Vagina (tissue), 2 donors: ENCODE data around the gene TMC8. TPM values are rescaled to one million over a fixed set of nuclear protein-coding genes. Genes with fewer than 3 reads are reported as not detected.
"Not testable (repeated sequence)": the region's sequence is repeated elsewhere in the genome, so short reads cannot be mapped to it uniquely, and the experiment has no call there.

Experiments used
- DNase-seq, 2 donors: peaks; one replicate each; pipeline ENCODE4 v3.0.0-alpha.2; 2017; ENCODE audit errors: extremely low spot score in 2 of 2
- H3K27ac ChIP-seq: fragments of 200-600 bp; sonication (generic); one replicate; pipeline ENCODE4 v1.5.1; 2019
- H3K27me3 ChIP-seq: fragments of 200-600 bp; sonication (generic); one replicate; pipeline ENCODE4 v1.5.1; 2019
- H3K36me3 ChIP-seq, 2 donors: fragments of 200-600 bp; sonication (generic); one replicate each; pipeline ENCODE4 v1.5.1; 2017 to 2019
- H3K4me1 ChIP-seq: fragments of 200-600 bp; sonication (generic); one replicate; pipeline ENCODE4 v1.5.1; 2019
- H3K4me3 ChIP-seq, 2 donors: fragments of 200-600 bp; sonication (generic); 1 replicate in 1 of 2; 2 replicates in 1 of 2; pipeline ENCODE4 v1.5.1; 2016 to 2019
- H3K9me3 ChIP-seq: fragments of 200-600 bp; sonication (generic); one replicate; pipeline ENCODE4 v1.5.1; 2019
- CTCF ChIP-seq, 3 experiments: fragments of 450-650 bp in 2 of 3; fragments of 200-600 bp in 1 of 3; sonication (generic) in 1 of 3; IDR thresholded peaks; one replicate each; pipeline ENCODE4 v1.5.1; 2017 to 2019; ENCODE audit warnings: antibody characterized with exemption in 3 of 3, mild to moderate bottlenecking in 2 of 3, moderate library complexity in 2 of 3
- POLR2A ChIP-seq, 2 donors: fragments of 450-650 bp; IDR thresholded peaks; one replicate each; pipeline ENCODE4 v1.6.1; 2017; ENCODE audit warnings: antibody characterized with exemption in 2 of 2, mild to moderate bottlenecking in 2 of 2, moderate library complexity in 2 of 2
- POLR2AphosphoS5 ChIP-seq, 2 donors: sonication (generic); formaldehyde crosslinking; IDR thresholded peaks; one replicate each; pipeline ENCODE4 v1.9.0; 2017; ENCODE audit warnings: antibody characterized with exemption in 2 of 2, mild to moderate bottlenecking in 2 of 2, low read depth in 1 of 2; ENCODE audit not compliant: insufficient read depth in 1 of 2
- intact Hi-C: fragments of 100-400 bp; cut with DNase I; formaldehyde crosslinking; loops from one replicate; pipeline ENCODE4 v1.15.1; 2023
- total RNA-seq: library from RNA; depleted of rRNA; stranded (reverse); fragments of >200 nt; gene quantifications from one replicate; pipeline ENCODE4 v1.2.3, GENCODE V29; 2016

The TMC8 gene
- total RNA-seq, 1 donor from 2014 or later: 24.6 TPM

DNA sequence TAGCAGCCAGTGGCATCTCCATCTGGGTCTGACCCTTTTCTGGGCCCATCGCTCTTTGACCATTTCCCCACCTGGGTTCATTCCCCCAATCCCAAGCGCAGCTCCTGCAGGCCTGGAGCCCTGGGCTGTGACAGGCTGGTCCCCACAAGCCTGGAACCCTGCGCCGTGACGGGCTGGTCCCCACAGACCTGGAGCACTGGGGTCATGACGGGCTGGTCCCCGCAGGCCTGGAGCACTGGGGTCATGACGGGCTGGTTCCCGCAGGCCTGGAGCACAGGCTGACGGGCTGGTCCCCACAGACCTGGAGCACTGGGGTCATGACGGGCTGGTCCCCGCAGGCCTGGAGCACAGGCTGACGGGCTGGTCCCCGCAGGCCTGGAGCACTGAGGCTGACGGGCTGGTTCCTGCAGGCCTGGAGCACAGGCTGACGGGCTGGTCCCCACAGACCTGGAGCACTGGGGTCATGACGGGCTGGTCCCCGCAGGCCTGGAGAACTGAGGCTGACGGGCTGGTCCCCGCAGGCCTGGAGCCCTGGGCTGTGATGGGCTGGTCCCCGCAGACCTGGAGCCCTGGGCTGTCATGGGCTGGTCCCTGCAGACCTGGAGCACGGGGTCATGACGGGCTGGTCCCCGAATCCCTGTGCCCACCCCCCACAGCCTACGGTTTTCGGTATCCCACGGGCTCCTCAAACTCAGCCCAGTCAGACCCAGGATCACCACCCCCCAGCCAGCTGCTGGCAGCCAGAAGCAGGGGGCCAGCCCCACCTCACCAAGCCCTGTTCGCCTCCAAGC is 18.6 kb upstream of the TMC8 start:
- no peak overlapping the region for H3K4me3 ChIP-seq
- H3K27me3 ChIP-seq: no peaks in the 10 kb centered on the region
- H3K9me3 ChIP-seq: no peaks in the 10 kb centered on the region
- peaks cover 20% of the 10 kb centered on the region for H3K4me1 ChIP-seq
- TF ChIP-seq POLR2A (IDR thresholded peaks at IDR 0.05) (no peak), CTCF (IDR thresholded peaks at IDR 0.05) (no peak), POLR2AphosphoS5 (IDR thresholded peaks at IDR 0.05; ENCODE audit: insufficient read depth in 1 of 2, low read depth in 1 of 2) (no peak)
- intact Hi-C loops: loop anchor here (5.0 kb wide), 2 partner anchors 65 to 140 kb away; no protein-coding TSS in a partner anchor
- no peak for DNase-seq
- no peak overlapping the region for H3K27ac ChIP-seq
- no peaks in the 10 kb centered on the region for H3K36me3 ChIP-seq

- Histone ChIP-seq H3K4me1 (peaks cover 27% of the 10 kb centered on the region), H3K4me3 (no peak overlapping the region), H3K36me3 (no peaks in the 10 kb centered on the region), H3K27ac (no peak overlapping the region), H3K27me3 (no peaks in the 10 kb centered on the region), H3K9me3 (no peaks in the 10 kb centered on the region)
- peak in 1 of 2 donors; percentile 40 for TF ChIP-seq POLR2AphosphoS5 (IDR thresholded peaks at IDR 0.05; ENCODE audit: insufficient read depth in 1 of 2, low read depth in 1 of 2)
- TF ChIP-seq POLR2A (IDR thresholded peaks at IDR 0.05): no peak
- peak; percentile 96 to 99 (median 99) for TF ChIP-seq CTCF (IDR thresholded peaks at IDR 0.05)
- intact Hi-C loops: loop anchor here (5.0 kb wide), 2 partner anchors 65 to 140 kb away; no protein-coding TSS in a partner anchor
- no peak for DNase-seq
Measured at GRCh38 chr17:78112518-78113471, 17.8 kb upstream of the TMC8 start.

DNA sequence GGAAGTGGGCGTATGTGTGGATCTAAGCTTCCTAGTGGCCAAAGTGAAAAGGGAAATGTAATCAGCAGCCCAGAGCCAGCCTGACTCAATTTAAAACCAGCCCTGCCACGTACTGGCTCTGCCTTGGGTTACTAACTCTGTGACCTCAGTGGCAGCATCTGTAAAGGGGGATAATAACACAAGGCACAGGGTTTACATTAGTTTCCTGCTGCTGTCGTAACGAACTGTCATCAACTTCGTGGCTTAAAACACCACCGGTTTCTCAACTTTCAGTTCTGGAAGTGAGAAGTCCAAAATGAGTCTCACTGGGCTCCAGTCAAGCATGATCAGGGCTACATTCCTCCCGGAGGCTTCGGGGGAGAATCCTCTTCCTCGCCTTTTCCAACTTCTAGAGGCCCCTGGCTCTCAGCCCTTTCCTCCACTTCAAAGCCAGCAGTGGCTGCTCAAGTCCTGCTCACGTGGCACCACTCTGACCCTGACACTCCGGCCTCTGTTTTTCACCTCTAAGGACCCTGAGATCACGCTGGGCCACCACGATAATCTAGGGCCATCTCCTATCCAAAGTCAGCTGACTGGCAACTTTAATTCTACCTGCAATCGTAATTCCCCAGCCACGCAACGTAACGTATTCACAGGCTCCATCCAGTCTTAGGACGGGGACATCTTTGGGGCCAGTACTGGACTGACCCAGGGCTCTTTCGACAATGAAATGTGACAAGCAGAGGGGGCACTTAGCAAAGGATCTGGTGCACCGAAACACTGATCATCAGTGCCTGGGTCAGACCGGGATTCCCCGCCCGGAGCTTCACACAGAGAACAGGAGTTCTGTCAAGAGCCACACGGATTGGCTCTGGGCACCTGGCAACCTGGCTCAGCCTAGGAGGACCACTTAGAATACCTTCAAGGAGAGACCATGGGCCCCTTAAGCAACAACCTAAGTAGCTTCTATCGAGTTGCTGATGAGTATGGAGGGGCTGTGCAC is 16.5 kb upstream of the TMC8 start:
- Histone ChIP-seq H3K36me3 (no peaks in the 10 kb centered on the region), H3K4me1 (peaks cover 29% of the 10 kb centered on the region), H3K9me3 (no peaks in the 10 kb centered on the region), H3K27ac (no peak overlapping the region), H3K4me3 (no peak overlapping the region), H3K27me3 (no peaks in the 10 kb centered on the region)
- intact Hi-C loops: loop anchor here (5.0 kb wide), 2 partner anchors 63 to 138 kb away; no protein-coding TSS in a partner anchor
- DNase-seq: no peak
- TF ChIP-seq POLR2A (IDR thresholded peaks at IDR 0.05): no peak
- no peak for TF ChIP-seq CTCF (IDR thresholded peaks at IDR 0.05)
- TF ChIP-seq POLR2AphosphoS5 (IDR thresholded peaks at IDR 0.05; ENCODE audit: insufficient read depth in 1 of 2, low read depth in 1 of 2): no peak

GRCh38 chr17:78114831-78115723 is 15.5 kb upstream of the TMC8 start:
- Histone ChIP-seq H3K27ac (no peak overlapping the region), H3K4me3 (no peak overlapping the region), H3K36me3 (no peaks in the 10 kb centered on the region), H3K9me3 (no peaks in the 10 kb centered on the region), H3K27me3 (no peaks in the 10 kb centered on the region), H3K4me1 (peaks cover 29% of the 10 kb centered on the region)
- no peak for TF ChIP-seq POLR2A (IDR thresholded peaks at IDR 0.05)
- TF ChIP-seq POLR2AphosphoS5 (IDR thresholded peaks at IDR 0.05; ENCODE audit: insufficient read depth in 1 of 2, low read depth in 1 of 2): peak in 1 of 2 donors; percentile 24
- no peak for DNase-seq
- intact Hi-C loops: loop anchor here (5.0 kb wide), 2 partner anchors 62 to 137 kb away; no protein-coding TSS in a partner anchor

DNA sequence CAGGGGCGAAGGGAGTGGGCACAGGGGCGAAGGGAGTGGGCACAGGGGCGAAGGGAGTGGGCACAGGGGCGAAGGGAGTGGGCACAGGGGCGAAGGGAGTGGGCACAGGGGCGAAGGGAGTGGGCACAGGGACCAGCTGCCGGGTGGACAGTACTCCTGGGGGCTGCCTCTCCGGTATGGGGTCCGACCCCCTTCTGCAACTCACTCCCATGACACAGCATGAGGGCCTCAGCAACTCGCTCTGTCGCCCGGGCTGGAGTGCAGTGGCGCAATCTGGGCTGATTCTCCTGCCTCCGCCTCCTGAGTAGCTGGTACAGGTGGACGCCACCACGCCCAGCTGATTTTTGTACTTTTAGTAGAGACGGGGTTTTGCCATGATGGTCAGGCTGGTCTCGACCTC is 14.8 kb upstream of the TMC8 start:
- H3K4me3 ChIP-seq, DNase-seq, H3K36me3 ChIP-seq, H3K9me3 ChIP-seq, intact Hi-C loops, H3K27ac ChIP-seq, H3K27me3 ChIP-seq: not testable (repeated sequence)
- H3K4me1 ChIP-seq: peaks cover 29% of the 10 kb centered on the region
